HG03039 (cell line): ENCODE results near the gene HERC2.

ENCODE experiments used
- ATAC-seq: cut with Tn5 transposase; IDR thresholded peaks from one replicate; pipeline ENCODE4 v1.9.1; 2021; ENCODE audit warnings: mild to moderate bottlenecking, moderate library complexity; ENCODE audit not compliant: unreplicated experiment

HERC2 gene

DNA sequence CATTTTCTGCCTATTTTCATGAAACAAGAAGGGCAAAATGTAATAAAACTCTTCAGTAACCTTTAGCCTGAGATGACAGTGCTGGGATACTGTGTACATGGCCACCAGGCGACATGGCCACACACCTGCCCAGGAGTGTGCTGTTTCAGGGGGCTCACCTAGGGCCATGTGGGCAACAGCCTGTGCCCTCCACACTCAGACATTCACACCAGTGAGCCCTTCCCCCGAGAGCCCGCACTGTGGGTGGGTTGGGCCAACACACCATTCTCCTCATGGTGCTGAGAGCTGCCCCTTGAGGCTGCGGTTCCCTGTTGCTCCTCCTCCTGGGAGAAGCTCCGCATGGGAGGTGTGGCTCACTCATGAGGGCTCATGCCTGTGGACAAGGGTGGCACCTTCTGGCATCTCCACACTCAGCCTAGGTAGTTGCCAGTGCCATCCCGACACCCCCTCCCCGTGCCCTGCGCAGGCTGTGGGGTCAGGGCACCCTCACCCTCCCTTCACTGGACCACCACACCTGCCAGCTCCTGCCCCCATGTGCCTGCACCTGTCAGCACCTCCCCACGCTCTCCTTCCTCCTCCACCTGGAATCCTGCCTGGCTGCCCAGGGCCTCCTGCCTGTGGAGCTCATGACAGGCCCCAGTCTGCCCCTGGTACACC is 242.5 kb downstream of the HERC2 start:
- no peak for ATAC-seq

DNA sequence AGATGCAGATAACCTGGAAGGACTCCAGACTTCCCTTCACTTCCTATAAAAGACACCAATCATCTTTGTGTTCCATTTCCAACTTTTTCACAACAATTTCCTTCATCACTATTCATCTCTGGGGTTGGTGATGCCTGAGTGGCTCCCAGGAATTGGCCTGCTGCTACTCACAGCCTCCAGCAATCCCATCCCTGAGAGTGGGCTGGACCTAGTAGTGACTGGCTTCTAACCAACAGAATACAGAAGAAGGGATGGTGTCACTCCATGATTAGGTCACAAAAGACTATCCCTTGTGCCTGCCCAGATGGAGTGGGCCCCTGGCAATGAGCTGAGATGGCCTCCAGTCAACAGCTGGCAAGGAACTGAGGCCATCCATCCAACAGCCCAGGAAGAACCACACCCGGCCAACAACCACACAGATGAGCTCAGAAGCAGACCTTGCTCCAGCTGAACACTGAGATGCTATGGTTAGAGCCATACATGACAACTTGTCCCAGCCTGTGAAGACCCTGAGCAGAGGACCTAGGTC is 243.7 kb downstream of the HERC2 start:
- ATAC-seq = no peak

DNA sequence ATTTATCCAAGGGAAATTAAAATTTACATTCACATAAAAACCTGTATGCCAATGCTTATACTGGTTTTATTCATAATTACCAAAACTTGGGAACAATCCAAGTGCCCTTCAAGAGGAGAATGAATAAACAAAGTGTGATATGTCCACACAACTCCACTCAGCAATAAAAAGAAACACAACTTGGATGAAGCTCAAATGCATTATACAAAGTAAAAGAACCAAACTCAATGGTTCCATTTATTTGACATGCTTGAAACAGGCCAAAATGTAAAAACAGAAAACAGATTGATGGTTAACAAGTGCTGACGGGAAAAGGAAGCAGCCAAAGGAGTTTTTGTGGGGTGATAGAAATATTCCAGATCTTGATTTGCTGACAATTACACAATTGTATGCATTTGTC is 246.4 kb downstream of the HERC2 start:
- no peak for ATAC-seq

DNA sequence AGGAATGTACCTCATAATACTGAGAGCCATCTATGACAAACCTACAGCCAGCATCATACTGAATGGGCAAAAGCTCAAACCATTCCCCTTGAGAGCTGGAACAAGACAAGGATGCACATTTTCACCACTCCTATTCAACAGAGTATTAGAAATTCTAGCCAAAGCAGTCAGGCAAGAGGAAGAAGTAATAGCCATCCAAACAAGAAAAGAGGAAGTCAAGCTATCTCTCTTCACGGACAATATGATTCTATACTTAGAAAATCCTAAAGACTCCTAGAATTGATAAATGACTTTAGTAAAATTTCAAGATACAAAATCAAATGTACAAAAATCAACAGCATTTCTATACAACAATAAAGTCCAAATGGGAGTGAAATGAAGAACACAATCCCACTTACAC is 253.0 kb downstream of the HERC2 start:
- ATAC-seq = no peak

DNA sequence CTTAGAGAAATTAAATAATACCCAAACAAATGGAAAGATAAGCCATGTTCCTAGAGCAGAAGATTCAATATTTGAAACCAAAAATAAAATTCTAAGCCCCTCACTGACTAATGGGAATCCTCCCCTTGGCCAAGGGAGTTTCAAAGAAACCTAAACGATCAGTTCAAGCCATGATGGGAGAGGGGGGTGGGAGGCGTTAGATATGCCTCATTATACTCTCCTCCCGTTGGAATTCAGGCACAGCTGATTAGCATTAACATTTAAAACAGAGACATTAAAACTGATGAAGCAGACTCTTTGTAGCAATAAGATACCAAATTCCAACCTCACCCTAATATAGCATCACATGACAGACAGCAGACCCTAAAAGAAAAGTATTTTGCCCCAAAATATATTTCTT is 255.7 kb downstream of the HERC2 start:
- no peak for ATAC-seq
